K562 (cell line): Measurements from ENCODE around the gene DRG1. TPM values are rescaled to one million over a fixed set of nuclear protein-coding genes. Genes with fewer than 3 reads are reported as not detected.

ENCODE experiments used
- AFF1 ChIP-seq, 2 experiments: fragments of 450-650 bp; IDR thresholded peaks; 2 replicates each; pipeline ENCODE4 v1.6.1; 2018; ENCODE audit warnings: mild to moderate bottlenecking in 2 of 2, low read depth in 1 of 2; ENCODE audit not compliant: partially characterized antibody in 2 of 2
- BACH1 ChIP-seq: fragments of 200-800 bp; sonication (Bioruptor generic); IDR thresholded peaks from 2 replicates; pipeline ENCODE4 v1.6.1; 2016; ENCODE audit warnings: missing genetic modification characterization, missing compliant biosample characterization
- FOXK2 ChIP-seq, 2 experiments: fragments of 450-650 bp; IDR thresholded peaks in 1 of 2; conservative IDR thresholded peaks in 1 of 2; 2 replicates each; pipeline ENCODE4 v1.6.1; 2016; ENCODE audit warnings: low read depth in 2 of 2, mild to moderate bottlenecking in 1 of 2
- LARP7 ChIP-seq: fragments of 450-650 bp; IDR thresholded peaks from 2 replicates; pipeline ENCODE4 v1.6.1; 2016
- PATZ1 ChIP-seq: fragments of 250-450 bp; sonication (Bioruptor Pico); IDR thresholded peaks from 2 replicates; pipeline ENCODE4 v1.5.0; 2020; ENCODE audit warnings: mild to moderate bottlenecking, borderline replicate concordance
- PRDM10 ChIP-seq: fragments of 450-650 bp; IDR thresholded peaks from 2 replicates; pipeline ENCODE4 v1.6.1; 2018; ENCODE audit not compliant: partially characterized antibody
- THAP12 ChIP-seq: fragments of 250-450 bp; sonication (Bioruptor Pico); IDR thresholded peaks from 2 replicates; pipeline ENCODE4 v1.9.0; 2021; ENCODE audit warnings: mild to moderate bottlenecking, inconsistent platforms
- ZNF696 ChIP-seq: fragments of 250-450 bp; sonication (Bioruptor Pico); conservative IDR thresholded peaks from 2 replicates; pipeline ENCODE4 v1.4.0; 2020; ENCODE audit warnings: mild to moderate bottlenecking, moderate library complexity
- polyA plus RNA-seq, 8 experiments: library from polyadenylated mRNA; depleted of rRNA in 4 of 8; stranded (reverse) in 5 of 8; unstranded in 3 of 8; fragments of >200 nt; fragmentation: Nextera tagmentation in 2 of 8; fragmentation: Illumina TruSeq in 1 of 8; extraction: Ambion mirVana in 2 of 8; extraction: Trizol in 1 of 8; gene quantifications; 2 replicates each; pipeline versions ENCODE4 v1.2.1 to v1.2.3, GENCODE V29; 2011 to 2014; ENCODE audit warnings: inconsistent platforms in 1 of 8, missing spikeins in 1 of 8
- total RNA-seq, 7 experiments: library from RNA; depleted of rRNA in 6 of 7; stranded (reverse); fragments of >200 nt in 6 of 7; fragmentation: Illumina TruSeq in 2 of 7; extraction: Trizol in 2 of 7; gene quantifications; 2 replicates each; pipeline versions ENCODE4 v1.2.1 to v1.2.3, GENCODE V29; 2011 to 2021; ENCODE audit warnings: low replicate concordance in 1 of 7

Gene DRG1
- total and polyA plus RNA-seq, 9 of the 15 experiments (the other 6 are each of a cell fraction or from before 2014, with no cell fraction given) = 76.4 to 211 (median 93.3) TPM

GRCh38 chr22:31399211-31400022 lies at the start of gene DRG1 (continued):
- TF ChIP-seq FOXK2 (conservative IDR thresholded peaks at IDR 0.05 in 1 of 2, IDR thresholded peaks at IDR 0.05 in 1 of 2; ENCODE audit: low read depth in 2 of 2) (peak in 1 of 2 experiments; percentile 51; a peak in 1 of 4 replicates), ZNF696 (CRISPR knock-in tag) (no peak), PRDM10 (no peak), PATZ1 (CRISPR knock-in tag) (no peak), LARP7 (no peak), BACH1 (tag) (no peak), THAP12 (CRISPR knock-in tag) (peak; percentile 40; the same call in 1 of the 2 replicates), AFF1 (IDR thresholded peaks at IDR 0.05; ENCODE audit: low read depth in 1 of 2, partially characterized antibody in 2 of 2) (no peak)
